Right atrium auricular region (tissue), 2 donors: Measurements from ENCODE around the gene ZNF536. TPM values are rescaled to one million over a fixed set of nuclear protein-coding genes. Genes with fewer than 3 reads are reported as not detected.

Experiments
- DNase-seq: peaks from one replicate; pipeline ENCODE4 v3.0.0-alpha.2; 2019; ENCODE audit warnings: low spot score
- H3K27ac ChIP-seq, 2 donors: fragments of 200-600 bp; sonication (generic); 1 replicate in 1 of 2; 2 replicates in 1 of 2; pipeline ENCODE4 v1.5.1; 2016 to 2019
- H3K27me3 ChIP-seq, 2 donors: fragments of 200-600 bp; sonication (generic); one replicate each; pipeline versions ENCODE4 v1.5.1 to v1.6.0; 2017 to 2019
- H3K36me3 ChIP-seq: fragments of 200-600 bp; sonication (generic); one replicate; pipeline ENCODE4 v1.5.1; 2016
- H3K4me1 ChIP-seq, 2 donors: fragments of 200-600 bp; sonication (generic); one replicate each; pipeline versions ENCODE4 v1.5.1 to v1.6.0; 2017 to 2019
- H3K4me3 ChIP-seq, 2 donors: fragments of 200-600 bp; sonication (generic); 1 replicate in 1 of 2; 2 replicates in 1 of 2; pipeline ENCODE4 v1.5.1; 2017 to 2019; ENCODE audit warnings: mild to moderate bottlenecking in 1 of 2, moderate library complexity in 1 of 2
- H3K9me3 ChIP-seq, 2 donors: fragments of 200-600 bp; sonication (generic); one replicate each; pipeline ENCODE4 v1.5.1; 2019
- total RNA-seq, 2 donors: library from RNA; depleted of rRNA; stranded (reverse); fragments of >200 nt; gene quantifications; one replicate each; pipeline ENCODE4 v1.1.0, GENCODE V29; 2016
- TF ChIP-seq, protein P1 (sequence below), 2 donors: fragments of 200-600 bp; sonication (generic); IDR thresholded peaks; one replicate each; pipeline ENCODE4 v1.5.1; 2019; ENCODE audit warnings: antibody characterized with exemption in 2 of 2

ZNF536 gene
- total RNA-seq, 2 donors from 2014 or later, result 1.9 to 2.7 TPM

DNA sequence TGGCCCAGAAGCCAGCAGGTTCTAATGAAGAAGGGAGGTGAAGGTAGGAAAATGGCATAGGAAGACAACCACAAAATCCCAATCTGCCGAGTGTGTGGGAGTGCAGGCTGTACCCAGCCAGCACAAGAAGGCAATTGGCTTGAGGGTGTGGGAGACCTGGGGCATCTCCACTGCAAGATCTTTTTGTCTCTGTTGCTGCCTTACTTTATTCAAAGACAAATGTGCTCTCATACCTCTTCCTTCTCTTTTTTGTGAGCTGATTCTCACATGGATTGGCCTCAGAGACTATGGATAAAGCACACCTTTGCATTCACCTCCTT is 183.6 kb downstream of the ZNF536 start:
- H3K4me1 ChIP-seq, result no peaks in the 10 kb centered on the region
- H3K27ac ChIP-seq, result no peak overlapping the region
- H3K36me3 ChIP-seq, result no peaks in the 10 kb centered on the region
- TF ChIP-seq, protein P1, sequence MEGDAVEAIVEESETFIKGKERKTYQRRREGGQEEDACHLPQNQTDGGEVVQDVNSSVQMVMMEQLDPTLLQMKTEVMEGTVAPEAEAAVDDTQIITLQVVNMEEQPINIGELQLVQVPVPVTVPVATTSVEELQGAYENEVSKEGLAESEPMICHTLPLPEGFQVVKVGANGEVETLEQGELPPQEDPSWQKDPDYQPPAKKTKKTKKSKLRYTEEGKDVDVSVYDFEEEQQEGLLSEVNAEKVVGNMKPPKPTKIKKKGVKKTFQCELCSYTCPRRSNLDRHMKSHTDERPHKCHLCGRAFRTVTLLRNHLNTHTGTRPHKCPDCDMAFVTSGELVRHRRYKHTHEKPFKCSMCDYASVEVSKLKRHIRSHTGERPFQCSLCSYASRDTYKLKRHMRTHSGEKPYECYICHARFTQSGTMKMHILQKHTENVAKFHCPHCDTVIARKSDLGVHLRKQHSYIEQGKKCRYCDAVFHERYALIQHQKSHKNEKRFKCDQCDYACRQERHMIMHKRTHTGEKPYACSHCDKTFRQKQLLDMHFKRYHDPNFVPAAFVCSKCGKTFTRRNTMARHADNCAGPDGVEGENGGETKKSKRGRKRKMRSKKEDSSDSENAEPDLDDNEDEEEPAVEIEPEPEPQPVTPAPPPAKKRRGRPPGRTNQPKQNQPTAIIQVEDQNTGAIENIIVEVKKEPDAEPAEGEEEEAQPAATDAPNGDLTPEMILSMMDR (IDR thresholded peaks at IDR 0.05), result no peak
- no peak for DNase-seq
- no peak overlapping the region for H3K4me3 ChIP-seq
- H3K9me3 ChIP-seq, result no peaks in the 10 kb centered on the region
- no peaks in the 10 kb centered on the region for H3K27me3 ChIP-seq

DNA sequence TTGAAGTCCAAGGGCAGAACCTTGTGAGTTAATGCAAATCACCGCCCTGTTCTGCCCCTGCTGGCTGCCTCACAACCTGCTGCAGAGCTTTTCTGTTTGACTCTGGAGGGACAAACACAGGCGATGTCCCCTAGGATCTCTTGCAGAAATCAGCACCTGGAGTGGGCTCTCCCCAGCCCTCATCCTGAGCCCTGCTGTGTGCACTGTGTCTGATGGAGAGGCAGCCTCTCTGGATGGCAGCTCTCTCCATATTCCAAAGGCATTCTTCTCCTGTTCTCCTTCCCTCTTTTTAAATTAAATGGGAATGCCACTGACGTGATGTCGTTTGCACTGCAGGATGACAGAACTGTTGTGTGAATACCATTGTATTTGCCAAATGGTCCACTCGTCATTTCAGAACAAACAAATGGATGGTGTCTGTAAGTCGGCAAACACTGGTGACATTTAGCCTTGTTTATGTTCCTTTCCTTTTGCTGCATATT is 184.1 kb downstream of the ZNF536 start:
- DNase-seq, result no peak
- TF ChIP-seq, protein P1 (IDR thresholded peaks at IDR 0.05), result no peak
- no peak overlapping the region for H3K27ac ChIP-seq
- H3K27me3 ChIP-seq, result no peaks in the 10 kb centered on the region
- no peaks in the 10 kb centered on the region for H3K36me3 ChIP-seq
- no peak overlapping the region for H3K4me3 ChIP-seq
- no peaks in the 10 kb centered on the region for H3K4me1 ChIP-seq
- no peaks in the 10 kb centered on the region for H3K9me3 ChIP-seq

DNA sequence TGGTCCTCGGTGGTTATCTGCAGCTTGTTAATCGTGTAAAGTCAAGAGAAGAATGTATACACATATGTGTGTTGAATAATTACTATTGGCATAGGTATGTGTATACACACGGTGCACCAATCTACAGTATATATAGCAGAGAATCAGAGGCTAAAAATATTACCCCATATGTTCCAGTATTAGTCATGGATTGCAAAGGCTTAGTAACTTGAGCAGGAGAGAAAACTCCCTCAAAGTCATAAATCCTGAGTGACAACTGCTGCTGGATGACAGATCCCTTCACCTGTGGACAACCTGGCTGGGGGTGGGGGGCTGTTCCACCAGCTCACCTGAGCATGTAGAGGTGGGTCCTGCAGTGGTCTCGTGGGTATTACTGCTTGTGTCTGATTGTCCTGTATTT is 185.0 kb downstream of the ZNF536 start:
- Histone ChIP-seq H3K27me3 (no peaks in the 10 kb centered on the region), H3K9me3 (no peaks in the 10 kb centered on the region), H3K36me3 (no peaks in the 10 kb centered on the region), H3K27ac (no peak overlapping the region), H3K4me3 (no peak overlapping the region), H3K4me1 (no peaks in the 10 kb centered on the region)
- no peak for DNase-seq
- TF ChIP-seq, protein P1 (IDR thresholded peaks at IDR 0.05), result no peak

DNA sequence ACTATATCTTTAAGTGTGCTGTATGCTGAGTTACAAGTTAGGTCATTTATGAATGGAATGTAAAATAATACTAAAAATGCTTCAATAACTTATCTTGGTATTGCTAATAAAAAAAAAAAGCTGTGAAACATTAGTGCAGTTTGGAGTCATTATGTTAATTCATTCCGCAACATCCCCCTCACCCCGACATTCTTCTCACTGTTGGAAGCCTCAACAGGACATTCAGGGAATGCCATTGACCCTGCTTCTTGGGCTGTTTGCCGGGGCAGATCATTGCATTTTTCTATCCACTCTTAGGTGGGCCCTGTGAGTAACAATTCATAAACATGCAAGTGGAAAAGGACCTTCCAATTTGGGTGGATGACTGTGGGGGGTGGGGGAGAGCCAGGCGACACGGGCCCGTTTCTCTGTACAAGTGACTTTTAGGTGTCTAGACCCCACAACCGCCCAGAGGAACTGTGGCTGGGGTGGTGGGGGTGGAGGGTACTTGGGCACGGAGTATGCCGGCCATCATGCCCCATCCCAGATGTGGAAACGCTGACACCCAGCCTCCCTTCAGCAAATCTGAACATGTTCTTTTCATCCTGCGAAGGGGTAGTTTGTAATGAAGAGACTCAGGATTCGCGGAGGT is 185.9 kb downstream of the ZNF536 start:
- H3K9me3 ChIP-seq, result no peaks in the 10 kb centered on the region
- no peak for DNase-seq
- H3K27me3 ChIP-seq, result no peaks in the 10 kb centered on the region
- no peak overlapping the region for H3K27ac ChIP-seq
- TF ChIP-seq, protein P1 (IDR thresholded peaks at IDR 0.05), result no peak
- no peaks in the 10 kb centered on the region for H3K36me3 ChIP-seq
- no peak overlapping the region for H3K4me3 ChIP-seq
- H3K4me1 ChIP-seq, result no peaks in the 10 kb centered on the region

- Histone ChIP-seq H3K36me3 (no peaks in the 10 kb centered on the region), H3K27me3 (no peaks in the 10 kb centered on the region), H3K4me3 (no peak overlapping the region), H3K9me3 (no peaks in the 10 kb centered on the region), H3K4me1 (no peaks in the 10 kb centered on the region), H3K27ac (no peak overlapping the region)
- no peak for DNase-seq
- TF ChIP-seq, protein P1 (IDR thresholded peaks at IDR 0.05), result no peak
Observed at GRCh38 chr19:30558793-30559192, 186.6 kb downstream of the ZNF536 start.

DNA sequence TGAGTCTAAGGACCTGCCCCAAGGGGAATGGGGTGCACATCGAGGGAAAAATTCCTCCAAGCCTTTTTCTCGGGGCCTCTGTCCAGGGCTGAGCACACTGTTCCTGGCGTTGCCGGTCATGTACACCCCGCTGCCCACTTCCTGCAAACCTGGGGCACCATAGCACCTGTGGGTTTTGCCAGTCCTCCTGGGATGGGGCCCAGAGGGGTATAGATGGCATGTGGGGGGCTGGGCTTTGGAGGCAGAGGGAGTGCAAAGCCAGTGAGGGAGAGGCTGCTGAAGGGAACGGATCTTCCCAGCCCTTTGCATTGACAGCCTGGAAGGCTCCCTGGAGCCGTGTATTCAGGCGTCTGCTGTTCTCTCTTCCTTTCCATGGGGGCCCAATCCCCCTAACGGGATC is 187.3 kb downstream of the ZNF536 start:
- Histone ChIP-seq H3K36me3 (no peaks in the 10 kb centered on the region), H3K27ac (no peak overlapping the region), H3K4me3 (no peak overlapping the region), H3K4me1 (no peaks in the 10 kb centered on the region), H3K9me3 (no peaks in the 10 kb centered on the region), H3K27me3 (no peaks in the 10 kb centered on the region)
- TF ChIP-seq, protein P1 (IDR thresholded peaks at IDR 0.05), result no peak
- no peak for DNase-seq
